HuH-7.5 (cell line): ENCODE results near the gene AAR2.

Experiments used
- DNase-seq: peaks from one replicate; pipeline ENCODE4 v3.0.0; 2011; ENCODE audit warnings: low spot score

The AAR2 gene

DNA sequence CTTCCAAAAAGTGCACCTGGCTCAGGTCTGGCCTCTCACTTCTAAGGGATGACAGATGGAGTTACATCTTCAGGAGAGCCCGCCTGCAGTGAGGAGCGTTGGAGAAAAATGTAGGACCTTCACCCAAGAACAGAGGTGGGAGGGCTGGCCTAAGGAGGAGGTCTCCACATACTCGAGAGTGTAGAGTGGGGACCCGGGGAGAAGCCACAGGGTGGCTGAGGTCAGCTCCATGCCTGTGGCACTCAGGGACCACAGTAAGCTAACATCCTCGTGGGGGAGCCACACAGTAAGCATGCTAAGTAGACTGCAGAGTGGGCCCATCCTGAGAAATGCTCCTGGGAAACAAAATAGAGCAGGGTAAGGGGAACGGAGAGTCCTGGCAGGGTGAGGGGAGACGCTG lies 24.0 kb downstream of the AAR2 start:
- no peak for DNase-seq

DNA sequence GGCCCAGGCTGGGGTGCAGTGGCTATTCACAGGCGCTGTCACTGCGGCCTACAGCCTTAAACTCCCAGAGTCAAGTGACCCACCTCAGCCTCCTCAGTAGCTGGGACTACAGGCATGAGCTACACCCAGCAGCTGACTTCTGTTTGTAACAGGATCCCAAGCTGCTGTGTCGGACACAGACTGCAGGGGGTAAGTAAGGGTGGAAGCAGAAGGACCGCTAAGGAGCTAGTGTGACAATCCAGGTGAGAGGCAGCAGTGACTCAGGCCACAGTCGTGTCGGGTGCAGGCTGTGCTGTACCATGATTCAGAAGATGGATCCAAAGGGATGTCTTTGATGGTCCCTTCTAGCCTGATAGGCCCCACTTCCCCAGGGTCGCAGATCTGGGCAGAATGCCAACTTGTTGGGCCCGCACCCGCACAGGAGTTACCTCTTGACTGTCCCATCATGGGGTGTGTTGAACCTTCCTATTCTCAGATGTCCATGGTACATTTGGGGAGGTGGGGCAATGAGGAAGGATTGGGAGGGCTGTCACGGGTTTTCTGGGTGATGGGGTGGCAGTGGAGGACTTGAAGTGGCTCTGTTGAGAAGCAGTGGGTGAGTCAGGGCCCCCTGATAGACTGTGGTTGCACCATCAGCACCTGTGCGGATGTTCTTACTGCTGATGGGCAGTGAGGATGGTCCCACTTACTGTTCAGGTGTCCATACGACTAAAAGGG lies 25.3 kb downstream of the AAR2 start:
- no peak for DNase-seq

DNA sequence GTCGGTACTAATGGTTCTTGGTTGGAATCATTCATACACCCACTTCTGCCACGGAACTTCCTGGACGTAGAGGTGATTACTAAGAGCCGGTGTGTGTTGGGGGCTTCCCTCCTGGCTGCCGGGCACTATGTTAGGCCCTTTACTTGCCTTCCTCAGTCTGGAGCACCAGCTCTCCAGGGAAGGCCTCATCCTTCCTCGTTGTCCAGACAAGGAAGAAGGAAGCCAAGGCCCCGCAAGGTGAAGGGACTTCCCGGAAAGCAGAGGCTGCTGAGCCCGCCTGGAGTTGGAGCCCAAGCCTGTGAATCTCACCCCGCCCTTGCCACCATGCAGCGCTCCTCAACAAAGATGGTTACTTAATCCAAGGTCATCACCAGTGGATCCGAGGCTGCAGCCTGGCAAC lies 26.2 kb downstream of the AAR2 start:
- no peak for DNase-seq

DNA sequence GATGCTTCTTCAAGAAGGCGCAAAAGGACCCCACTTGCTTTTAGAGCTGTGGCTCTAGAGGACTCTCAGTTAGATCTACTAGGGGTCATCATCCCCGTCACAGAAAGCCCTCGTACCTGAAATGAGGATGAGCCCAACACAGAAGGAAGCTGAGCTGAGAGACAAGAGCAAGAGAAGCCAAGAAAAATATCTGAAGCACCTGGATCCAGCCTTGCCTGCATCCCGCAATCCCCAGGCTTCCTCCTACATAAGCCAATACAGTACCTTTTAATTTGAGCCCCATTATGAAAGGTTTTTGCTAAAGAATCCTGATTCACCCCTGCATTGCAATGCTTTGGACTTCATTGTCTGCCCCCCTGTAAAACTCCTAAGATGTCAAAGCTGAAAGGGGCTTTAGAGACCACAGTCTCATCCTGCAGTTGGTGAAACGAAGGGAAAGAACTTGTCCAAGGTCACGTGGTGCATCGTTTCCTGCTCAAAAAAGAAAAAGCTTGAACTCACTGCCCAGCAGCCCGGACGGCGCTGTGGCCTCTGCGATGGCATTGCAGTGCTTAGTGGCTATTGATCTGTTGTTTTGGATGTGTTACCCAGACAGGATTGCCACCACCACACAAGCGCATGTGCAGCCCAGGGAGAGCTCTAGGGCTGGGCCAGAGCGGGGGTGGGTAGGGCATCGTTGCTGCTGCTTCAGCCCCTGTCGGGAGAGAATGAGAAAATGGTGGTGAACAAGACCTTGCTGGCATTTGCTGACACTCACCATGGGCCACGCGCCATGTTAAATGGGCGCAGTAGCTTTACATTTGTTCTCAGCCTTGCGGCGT lies 28.4 kb downstream of the AAR2 start:
- no peak for DNase-seq

DNA sequence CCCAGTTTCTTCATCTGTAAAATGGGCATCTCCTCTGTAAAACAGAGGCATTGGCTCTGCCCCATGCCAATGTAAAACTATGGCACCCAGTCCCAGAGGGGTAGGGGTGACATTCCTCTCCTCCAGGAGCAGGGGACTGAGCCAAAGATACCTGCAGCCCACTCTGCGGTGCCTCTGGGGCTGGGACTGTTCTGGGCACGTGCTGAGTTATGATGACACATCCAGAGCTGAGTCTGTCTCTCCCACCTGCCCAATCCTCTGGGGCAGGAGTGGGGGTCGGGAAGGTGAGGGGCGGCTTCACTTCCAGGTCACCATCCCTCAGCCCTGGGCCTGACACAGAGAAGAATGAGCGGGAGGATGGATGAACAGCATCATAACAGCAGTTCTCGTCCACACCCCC lies 29.9 kb downstream of the AAR2 start:
- DNase-seq, result no peak

DNA sequence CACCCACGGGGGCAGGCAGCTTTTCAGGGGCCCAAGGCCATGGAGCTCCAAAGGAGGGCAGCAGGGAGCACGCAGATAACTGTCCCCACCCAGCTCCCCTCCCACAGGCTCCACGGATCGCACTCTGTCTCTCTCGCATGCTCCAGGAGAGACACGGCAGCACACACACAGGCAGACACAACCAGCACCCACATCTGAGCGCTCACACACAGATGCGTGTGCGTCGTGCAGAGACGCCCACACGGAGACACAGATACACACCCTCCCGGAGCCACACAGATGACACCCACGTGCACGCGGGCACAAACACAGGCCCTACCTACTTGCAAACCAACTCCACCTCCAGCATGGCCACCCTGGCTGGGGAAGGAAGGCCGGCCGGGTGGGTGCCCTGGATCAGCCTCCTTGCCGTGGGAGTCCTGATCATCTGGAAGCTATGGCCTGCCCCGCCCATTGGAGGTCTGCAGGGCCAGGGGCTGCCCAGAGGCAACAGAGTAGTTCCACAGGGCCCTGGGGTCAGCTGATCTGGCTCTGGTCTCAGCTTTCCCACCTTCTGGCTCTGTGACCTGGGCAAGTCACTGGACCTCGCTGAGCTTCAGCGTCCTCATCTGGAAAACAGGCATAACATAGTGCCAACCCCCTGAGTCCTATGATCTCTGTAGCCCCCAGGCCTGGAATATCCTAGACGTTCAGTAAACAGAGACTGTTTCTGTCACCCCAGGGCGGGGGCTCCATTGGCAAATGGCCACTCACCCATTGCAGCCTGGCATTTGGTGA lies 31.5 kb downstream of the AAR2 start:
- no peak for DNase-seq

DNA sequence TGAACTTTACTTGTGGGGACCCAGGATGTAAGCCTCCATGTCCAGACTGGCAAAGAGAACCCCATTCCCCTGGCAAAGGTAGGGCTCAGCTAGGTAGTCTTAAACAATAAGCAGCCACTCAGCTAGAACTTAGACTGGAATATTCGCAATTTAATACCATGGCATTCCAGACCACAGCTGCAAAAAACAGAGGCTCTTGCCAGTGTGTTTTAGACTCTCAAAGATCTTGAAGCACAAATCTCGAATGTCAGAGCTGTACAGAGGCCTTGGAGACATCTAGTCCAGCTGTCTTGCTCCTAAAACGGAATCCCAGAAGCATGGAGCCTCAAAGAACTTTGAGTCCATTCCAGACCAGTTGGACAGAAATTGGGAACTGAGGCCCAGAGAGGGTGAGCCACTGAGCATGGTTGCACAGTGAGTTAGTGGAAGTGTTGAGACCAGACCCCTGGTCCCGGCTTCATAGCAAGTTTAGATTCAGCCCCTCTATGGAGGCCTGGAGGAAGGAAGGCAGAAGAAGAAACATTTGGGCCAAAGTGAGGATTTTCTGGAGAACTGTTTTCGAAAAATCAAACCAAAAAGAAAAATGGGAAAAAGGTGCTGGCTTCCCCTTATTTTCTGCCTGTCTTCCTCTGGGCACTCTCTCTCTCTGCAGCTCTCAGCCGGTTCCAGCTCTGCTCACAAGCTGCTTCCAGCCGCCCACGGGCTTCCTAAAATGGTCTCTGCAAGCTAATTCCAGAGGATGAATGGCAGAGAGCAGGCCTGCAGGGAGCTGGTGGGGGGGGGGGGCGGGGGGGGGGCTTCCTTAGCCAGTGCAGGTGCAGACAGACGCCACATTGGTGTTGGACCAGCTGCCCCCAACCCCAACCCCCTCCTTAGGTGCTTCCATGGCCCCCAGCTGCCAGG lies 32.4 kb downstream of the AAR2 start:
- DNase-seq, result no peak

DNA sequence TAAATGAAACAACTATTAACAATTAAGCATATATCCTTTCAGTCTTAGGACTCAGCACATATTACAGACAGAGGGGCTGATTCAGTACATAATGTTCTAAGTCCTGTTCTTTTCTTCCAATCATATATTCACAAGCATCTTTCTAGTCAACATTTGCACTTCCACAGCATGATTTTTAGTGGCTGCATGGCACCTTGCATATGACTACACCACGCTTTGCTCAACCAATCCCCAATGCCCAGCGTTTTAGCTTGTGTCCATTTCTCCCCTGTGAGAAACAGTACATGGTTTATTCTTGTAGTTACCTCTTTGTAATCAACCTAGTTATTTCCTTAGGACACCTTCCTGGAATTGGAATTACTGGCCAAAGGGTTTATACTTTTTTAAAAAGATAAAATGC lies 33.2 kb downstream of the AAR2 start:
- DNase-seq, result no peak

DNA sequence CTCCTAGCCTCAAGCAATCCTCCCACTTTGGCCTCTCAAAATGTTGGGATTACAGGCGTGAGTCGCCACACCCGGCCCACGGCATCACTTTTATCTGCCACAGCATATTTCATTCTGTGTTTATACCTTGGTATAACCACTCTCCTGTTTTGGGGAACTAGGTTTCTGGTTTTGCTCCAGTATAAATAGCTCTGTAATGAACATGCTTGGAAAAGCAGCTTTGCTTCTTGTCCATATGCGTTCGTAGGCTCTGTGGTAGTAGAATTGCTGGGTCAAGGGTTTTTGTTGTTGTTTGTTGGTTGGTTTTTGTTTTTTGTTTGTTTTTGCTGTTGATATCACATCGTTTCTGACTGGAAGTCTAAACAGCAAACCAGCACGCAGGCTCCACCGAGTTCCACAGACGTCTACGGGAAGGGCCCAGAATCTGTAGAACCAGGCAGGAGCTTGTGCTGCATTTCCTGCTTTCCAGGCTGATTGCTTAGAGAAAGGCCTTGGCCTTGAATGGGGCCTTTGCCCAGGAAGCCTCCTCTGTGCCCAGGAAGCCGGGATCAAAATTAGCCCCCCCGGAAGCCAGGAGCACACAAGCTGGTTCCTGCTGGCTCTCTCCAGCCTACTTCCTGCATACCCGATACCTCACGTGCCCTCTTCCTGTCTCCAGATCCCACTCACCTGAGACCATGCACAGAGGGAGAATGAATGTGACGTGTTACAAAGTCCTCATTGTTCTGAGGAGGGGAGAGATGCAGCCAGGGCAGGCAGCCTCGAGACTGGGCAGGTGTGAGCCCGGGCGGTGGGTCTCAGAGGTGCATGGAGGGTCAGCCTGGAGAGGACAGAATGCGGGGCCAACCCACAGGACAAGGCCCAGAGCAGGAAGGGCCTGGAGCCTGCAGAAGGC lies 34.7 kb downstream of the AAR2 start:
- DNase-seq, result no peak

DNA sequence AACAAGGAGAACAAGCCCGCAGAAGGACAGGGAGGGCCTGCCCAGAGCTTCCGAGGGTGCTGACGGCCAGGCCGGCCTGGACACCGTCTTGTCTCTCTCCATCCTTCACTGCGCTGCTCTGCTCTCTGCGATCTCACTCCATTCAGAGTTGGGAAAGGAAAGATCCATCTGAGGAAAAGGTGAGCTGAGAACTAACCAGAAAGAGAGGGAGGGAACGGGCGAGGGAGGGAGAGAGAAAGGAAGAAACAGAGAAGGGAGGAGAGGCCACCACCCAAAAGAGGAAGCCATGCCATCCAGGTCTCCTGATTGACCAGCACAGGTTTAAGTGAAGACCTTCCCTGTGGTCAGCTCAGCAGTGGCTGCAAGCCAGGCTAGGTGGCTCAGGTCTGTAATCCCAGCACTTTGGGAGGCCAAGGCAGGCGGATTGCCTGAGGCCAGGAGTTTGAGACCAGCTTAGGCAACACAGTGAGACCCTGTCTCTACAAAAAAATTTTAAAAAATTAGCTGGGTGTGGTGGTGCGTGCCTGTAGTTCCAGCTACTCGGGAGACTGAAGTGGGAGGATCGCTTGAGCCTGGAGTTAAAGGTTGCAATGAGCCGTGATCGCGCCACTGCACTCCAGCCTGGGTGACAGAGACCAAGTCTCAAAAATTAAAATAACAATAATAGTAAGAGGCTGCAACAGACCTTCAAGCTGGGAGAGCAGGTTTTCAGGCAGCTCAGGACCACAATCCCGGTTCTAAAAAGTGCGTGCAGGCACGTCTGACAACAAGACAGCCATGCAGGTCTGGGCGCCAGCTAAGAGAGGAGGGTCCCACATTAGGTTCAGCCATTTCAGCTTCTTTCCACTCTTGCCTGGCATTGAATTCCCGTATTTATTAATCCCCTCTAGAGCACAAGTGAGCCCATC lies 35.6 kb downstream of the AAR2 start:
- no peak for DNase-seq

DNA sequence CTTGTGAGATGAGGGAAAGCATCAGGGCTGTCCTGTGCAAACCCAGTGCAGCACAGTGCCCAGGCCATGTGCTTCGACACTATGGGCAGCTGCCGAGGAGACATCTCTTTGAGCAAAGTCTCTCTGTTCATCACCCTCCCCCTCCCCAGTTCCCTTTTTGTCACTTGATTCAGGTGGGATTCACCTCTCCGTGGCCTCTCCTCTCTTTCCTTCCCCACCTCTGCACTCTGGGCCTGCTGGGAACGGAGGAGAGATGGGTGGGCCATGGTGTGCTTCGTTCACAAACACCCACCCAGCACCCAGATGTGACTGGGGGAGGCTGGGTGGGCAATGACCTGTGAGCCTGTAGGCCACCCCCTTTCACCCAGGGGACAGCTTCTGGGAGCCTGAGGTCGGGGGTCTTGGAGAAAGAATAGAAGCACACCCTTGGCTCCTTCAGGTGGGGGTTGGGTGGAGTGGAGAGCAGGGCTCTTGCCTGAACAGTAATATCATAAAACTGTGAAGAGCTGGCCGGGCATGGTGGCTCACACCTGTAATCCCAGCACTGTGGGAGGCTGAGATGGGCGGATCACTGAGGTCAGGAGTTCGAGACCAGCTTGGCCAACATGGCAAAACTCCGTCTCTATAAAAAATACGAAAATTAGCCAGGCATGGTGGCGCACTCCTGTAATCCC lies 36.4 kb downstream of the AAR2 start:
- DNase-seq, result no peak

DNA sequence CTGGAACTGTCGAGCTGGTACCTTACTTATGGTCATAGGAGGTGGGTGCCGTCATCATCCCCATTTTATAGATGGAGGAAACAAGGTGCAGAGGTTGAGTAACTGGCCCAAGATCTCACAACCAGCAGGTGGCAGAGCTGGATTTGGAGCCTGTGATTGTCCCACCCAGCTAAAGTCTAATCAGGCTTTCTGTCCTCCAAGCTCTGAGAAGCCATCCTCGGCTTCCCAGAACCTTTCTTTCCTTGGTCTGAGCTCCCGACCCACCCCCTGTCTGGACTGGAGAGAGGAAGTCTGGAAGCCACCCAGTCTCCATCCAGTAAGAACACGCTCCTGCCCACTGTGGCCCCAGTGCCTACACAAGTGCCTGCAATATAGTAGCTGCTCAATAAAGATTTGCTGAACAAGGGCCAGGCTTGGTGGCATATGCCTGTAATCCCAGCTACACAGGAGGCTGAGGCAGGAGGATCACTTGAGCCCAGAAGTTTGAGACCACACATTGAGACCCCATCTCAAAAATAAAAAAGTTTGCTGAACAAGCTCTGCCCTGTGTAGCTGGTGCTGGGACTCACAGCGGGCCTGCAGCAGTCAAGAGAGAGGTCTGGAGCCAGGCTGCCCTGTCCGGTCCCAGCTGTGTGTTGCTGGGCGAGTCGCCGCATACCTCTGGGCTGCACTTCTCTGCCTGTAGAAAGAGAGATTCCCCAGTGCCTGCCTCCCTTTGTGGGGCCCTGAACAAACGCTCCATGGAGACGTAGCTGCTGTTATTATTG lies 37.3 kb downstream of the AAR2 start:
- DNase-seq, result no peak

DNA sequence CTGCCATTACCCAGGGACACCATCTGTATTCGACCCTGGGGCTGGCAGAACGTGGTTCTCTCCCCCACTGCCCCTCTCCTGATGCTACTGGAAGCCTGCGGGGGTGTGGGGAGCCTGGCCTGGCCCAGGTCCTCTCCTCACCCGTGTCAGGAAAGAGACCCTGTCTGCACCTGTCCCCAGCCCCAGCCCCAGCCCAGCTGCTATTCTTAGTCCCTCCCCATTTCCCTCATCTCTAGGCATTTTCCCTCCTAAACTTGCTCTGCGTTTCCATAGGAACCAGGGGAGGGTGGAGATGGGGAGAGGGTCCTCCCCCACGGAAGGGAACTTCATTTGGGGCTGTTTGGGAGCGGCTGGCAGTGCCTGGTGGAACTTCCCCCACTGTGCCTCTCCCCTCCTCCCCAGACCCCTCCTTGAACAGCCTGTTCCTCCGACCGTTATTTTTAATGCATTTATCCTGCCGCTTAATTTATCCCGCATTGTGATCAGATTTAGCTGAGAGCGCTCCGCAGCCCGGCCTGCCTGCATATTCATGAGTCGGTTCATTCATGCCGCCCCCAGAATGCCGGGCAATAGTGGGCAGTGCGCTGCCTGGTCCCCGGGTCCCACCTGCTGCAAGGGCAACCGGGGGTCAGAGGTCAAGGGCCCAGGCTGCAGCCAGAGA lies 38.0 kb downstream of the AAR2 start:
- DNase-seq, result no peak

DNA sequence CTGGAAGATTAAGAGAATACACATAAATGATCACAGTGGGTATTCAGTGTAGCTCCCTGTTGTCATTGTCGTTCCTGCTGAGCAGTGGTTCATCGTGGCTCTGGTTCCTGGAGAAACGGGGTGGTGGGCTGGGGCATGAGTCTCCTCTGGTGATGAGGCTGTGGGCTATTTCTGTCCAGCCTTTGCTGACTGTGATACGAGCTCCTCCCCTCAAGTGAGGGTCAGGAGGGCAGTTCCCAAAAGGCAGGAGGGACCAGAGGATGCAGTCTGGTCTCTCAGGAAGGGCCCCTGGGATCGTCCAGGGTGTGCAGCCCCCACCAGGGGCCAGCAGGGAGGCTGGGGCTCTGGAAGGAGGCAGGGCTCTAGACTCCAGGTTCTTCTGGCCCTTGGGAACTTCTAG lies 38.7 kb downstream of the AAR2 start:
- DNase-seq, result no peak

DNA sequence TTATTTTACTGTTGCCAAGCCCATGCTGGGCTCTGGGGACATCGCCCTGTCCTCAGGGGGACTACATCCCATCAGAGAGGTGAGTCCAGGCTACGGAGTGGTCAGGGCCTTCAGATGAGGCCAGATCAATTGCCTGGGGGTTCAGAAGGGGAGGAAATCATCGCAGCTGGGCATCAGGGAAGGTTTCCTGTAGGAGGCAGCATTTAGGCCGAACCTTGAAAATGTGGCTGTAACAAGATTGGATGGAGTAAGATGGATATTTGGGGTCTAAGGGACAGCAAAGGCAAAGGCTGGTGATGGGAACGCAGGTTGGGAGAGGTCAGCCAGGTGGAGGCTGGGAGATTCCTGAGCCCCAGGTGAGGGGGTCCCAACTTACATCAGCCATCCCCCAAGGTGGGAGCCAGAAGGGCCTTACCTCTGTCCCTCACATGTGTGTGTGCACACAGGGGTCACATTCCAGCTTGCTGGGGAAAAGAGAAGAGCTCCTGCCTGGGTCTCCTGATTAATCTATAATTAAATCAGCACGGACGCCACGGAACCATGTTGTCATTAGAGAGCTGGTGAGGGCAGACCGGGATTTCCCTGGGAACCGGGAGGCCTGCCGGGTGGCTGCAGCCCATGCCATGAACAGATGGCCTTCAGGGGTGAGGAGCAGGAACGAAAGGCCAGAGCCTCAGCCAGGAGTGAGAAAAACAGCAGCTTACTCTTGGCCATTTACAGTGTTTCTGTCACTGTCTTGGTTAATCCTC lies 39.3 kb downstream of the AAR2 start:
- no peak for DNase-seq

DNA sequence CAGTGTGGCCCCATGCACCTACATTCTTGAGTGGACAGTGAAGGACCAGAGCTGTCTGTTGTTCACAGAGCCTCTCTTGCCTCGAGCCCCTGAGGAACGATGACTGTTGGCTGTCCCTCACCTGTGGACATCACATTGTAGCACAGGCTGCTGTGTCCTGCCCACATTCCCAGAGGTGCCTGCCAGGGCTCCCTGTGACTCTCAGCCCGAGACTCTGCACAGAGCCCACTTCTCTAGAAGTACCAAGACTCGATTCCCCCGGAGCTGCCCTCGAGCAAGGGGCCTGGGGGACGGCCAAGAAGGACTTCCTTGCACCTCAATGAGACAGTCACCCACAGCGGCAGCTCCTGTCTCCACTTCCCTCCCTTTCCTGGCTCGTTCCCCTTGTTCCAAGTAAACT lies 41.3 kb downstream of the AAR2 start:
- DNase-seq, result no peak

DNA sequence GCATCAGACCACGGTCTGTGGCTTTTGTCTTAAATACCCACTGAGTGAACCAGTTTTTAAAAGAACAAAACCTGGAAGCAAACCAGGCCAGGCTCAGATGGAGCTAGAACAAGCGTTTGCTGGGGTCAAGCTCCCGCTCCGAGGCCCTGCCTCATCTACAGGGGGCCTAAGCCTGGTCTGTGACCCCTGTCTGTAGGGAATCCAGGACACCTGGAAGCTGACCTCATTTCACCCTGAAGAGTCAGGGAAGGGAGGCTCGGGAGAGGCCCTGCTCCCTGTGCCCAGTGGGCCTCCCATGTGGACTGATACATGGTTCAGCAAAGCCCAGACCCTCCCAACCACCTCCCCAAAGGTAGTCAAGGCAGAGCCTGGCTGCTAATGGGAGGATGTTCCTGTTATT lies 43.1 kb downstream of the AAR2 start:
- DNase-seq, result no peak
